ENCODE measurements around the gene NBPF1.
"Not testable (repeated sequence)": the region's sequence is repeated elsewhere in the genome, so short reads cannot be mapped to it uniquely, and the experiment has no call there.

Gene NBPF1

GRCh38 chr1:16513412-16514106, 99.8 kb downstream of the NBPF1 start:
- H3K36me3 ChIP-seq (ENCODE audit: control insufficient read depth in 1 of 2, insufficient read depth in 2 of 2, low read length in 2 of 2); H3K4me1 ChIP-seq (ENCODE audit: control insufficient read depth in 1 of 2, insufficient read depth in 2 of 2, low read length in 2 of 2); H3K9me3 ChIP-seq (ENCODE audit: control insufficient read depth in 1 of 2, low read length in 2 of 2); H3K27me3 ChIP-seq (ENCODE audit: control insufficient read depth in 1 of 2, insufficient read depth in 2 of 2, low read length in 2 of 2): not testable (repeated sequence)
- Histone ChIP-seq H3K4me3 (ENCODE audit: low read depth in 1 of 2, low read length in 2 of 2) (peak overlapping the region in 1 of 2 donors; percentile 21), H3K9ac (ENCODE audit: low read depth in 1 of 2, low read length in 2 of 2) (peak overlapping the region in 1 of 2 donors; percentile 33), H3K27ac (ENCODE audit: low read depth, low read length) (peak overlapping the region; percentile 50)

- not testable (repeated sequence) for H3K9ac ChIP-seq (ENCODE audit: low read depth in 1 of 2, low read length in 2 of 2); H3K27me3 ChIP-seq (ENCODE audit: control insufficient read depth in 1 of 2, insufficient read depth in 2 of 2, low read length in 2 of 2); H3K27ac ChIP-seq (ENCODE audit: low read depth, low read length); H3K9me3 ChIP-seq (ENCODE audit: control insufficient read depth in 1 of 2, low read length in 2 of 2); H3K4me3 ChIP-seq (ENCODE audit: low read depth in 1 of 2, low read length in 2 of 2); H3K4me1 ChIP-seq (ENCODE audit: control insufficient read depth in 1 of 2, insufficient read depth in 2 of 2, low read length in 2 of 2); H3K36me3 ChIP-seq (ENCODE audit: control insufficient read depth in 1 of 2, insufficient read depth in 2 of 2, low read length in 2 of 2)
Measured at GRCh38 chr1:16512624-16513411, 100.5 kb downstream of the NBPF1 start.
